ENCODE data around the gene RUNDC3A. TPM values are rescaled to one million over a fixed set of nuclear protein-coding genes. Genes with fewer than 3 reads are reported as not detected.

Gene RUNDC3A
- total and polyA plus RNA-seq, 12 donors = 1.6 to 133 (median 11.9) TPM

DNA sequence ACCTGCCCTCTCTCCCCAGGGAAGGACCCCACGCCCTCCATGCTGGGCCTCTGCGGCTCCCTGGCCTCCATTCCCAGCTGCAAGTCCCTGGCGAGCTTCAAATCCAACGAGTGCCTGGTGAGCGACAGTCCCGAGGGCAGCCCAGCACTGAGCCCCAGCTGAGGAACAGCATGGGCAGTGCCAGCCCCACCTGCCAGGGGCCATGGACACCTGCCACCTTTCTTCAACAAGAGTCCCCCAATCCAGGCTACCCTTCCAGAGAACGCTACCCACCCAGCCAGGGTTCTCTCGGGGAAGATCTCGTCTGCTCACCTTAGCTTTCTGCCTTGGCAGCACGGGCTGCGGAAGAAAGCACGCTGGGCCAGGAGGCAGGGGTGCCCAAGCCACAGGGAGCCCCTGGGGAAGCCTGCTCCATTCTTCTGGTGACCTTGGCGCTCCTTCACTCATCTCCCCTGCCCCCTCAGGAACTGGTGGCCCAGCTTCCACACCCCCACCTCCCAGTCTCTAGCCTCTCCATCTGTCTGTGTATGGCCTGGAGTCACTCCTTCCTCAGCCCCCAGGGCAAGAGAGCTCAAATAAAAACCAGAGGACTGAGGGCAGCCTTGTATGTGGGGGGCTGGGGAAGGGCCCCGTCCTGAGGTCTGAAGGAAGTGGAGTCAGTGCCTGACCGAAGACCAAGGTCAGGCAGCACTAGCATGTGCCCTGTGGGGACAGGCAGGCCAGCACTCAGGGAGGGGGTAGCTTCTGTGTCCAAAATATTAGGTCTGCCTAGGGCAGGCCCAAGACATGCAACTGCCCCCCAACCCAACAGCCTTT is 9.9 kb downstream of the RUNDC3A start:
- Histone ChIP-seq H3K9me3 (replicated peaks in 1 of 3) (no peaks in the 10 kb centered on the region), H3K27ac (no peak overlapping the region), H3K27me3 (peaks cover 12% of the 10 kb centered on the region), H3K4me3 (no peak overlapping the region), H3K4me1 (replicated peaks in 1 of 2) (peaks cover 5 to 7% of the 10 kb centered on the region in 2 donors), H3K36me3 (replicated peaks in 1 of 2) (peaks cover 0 to 33% of the 10 kb centered on the region in 2 donors)
- WGBS, 4 donors = 71 to 76% (median 73%) methylated on average over 9 to 15 of the region's 15 CpGs
- DNase-seq = no peak
- intact Hi-C loops (cut with DNase I) = no loop called here
- no peak for TF ChIP-seq POLR2A (IDR thresholded peaks at IDR 0.05)
- TF ChIP-seq, protein P1, sequence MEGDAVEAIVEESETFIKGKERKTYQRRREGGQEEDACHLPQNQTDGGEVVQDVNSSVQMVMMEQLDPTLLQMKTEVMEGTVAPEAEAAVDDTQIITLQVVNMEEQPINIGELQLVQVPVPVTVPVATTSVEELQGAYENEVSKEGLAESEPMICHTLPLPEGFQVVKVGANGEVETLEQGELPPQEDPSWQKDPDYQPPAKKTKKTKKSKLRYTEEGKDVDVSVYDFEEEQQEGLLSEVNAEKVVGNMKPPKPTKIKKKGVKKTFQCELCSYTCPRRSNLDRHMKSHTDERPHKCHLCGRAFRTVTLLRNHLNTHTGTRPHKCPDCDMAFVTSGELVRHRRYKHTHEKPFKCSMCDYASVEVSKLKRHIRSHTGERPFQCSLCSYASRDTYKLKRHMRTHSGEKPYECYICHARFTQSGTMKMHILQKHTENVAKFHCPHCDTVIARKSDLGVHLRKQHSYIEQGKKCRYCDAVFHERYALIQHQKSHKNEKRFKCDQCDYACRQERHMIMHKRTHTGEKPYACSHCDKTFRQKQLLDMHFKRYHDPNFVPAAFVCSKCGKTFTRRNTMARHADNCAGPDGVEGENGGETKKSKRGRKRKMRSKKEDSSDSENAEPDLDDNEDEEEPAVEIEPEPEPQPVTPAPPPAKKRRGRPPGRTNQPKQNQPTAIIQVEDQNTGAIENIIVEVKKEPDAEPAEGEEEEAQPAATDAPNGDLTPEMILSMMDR (IDR thresholded peaks at IDR 0.05) = no peak

DNA sequence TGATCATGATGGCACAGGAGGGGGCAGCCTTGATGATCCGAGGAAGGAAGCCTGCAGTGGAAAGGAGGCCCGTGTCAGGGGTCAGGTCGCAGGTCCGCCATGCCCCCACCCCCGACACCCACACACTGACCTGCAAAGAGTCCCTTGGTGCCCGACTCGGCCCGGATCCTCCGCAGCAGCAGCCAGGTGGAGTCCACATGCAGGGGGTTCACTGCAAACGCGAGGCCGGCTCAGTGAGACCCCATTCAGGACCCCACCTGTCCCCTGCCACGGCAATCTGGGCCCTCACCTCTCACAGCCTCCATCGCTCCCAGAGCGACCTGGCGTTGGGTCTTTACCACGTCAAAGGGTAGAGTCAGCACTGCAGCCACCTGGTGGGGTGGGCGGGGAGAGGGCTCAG is 11.7 kb downstream of the RUNDC3A start:
- intact Hi-C loops (cut with DNase I) = no loop called here
- WGBS, 4 donors = 62 to 87% (median 85%) methylated on average over 4 to 18 of the region's 18 CpGs
- Histone ChIP-seq H3K27me3 (peaks cover 8% of the 10 kb centered on the region), H3K36me3 (replicated peaks in 1 of 2) (peaks cover 0 to 33% of the 10 kb centered on the region in 2 donors), H3K27ac (no peak overlapping the region), H3K4me3 (no peak overlapping the region), H3K9me3 (replicated peaks in 1 of 3) (no peaks in the 10 kb centered on the region), H3K4me1 (replicated peaks in 1 of 2) (peaks cover 9 to 11% of the 10 kb centered on the region in 2 donors)
- DNase-seq = no peak
- TF ChIP-seq POLR2A (IDR thresholded peaks at IDR 0.05) = no peak
- TF ChIP-seq, protein P1 (IDR thresholded peaks at IDR 0.05) = no peak

DNA sequence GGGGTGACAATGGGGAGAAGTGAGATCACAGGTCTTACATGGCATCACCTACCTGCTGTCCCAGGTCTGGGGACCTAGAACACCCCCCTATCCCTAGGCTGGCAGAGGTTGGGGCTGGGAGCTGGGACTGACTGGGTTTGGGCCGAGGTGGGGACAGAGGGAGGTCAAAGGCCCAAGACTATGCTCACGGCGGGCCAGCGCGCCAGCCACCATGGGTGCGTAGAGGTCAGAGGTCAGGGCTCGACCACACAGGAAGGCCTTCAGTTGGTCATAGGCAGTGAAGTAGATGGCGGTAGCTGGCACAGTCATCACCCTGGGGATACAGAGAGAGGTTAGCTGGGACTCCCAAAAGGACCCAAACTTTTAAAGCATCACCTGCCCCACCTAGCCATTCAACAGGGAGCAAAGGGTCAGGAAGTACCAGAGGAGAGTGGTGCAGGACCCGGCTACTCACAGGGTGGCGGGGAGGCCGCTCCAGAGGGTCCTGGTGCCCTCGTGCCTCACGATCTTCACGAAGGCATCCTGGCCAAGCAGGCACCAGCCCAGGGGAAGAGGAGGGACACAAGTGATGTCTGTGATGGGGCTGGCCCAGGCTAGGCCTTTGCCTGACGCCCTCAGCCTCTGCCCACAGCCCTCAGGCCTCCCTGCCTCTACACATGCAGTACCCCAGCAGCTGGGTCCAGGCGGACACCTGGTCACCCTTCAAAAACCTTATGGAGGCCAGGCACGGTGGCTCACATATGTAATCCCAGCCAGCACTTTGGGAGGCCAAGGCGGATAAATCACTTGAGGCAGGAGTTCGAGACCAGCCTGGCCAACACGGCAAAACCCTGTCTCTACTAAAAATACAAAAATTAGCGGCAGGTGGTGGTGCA is 13.1 kb downstream of the RUNDC3A start:
- 87 to 95% (median 91%) methylated on average over 6 to 21 of the region's 21 CpGs for WGBS, 4 donors
- no peaks in the 10 kb centered on the region for H3K9me3 ChIP-seq (replicated peaks in 1 of 3)
- no peak for DNase-seq
- peaks cover 16 to 24% of the 10 kb centered on the region in 2 donors for H3K4me1 ChIP-seq (replicated peaks in 1 of 2)
- intact Hi-C loops (cut with DNase I) = no loop called here
- peaks cover 0 to 33% of the 10 kb centered on the region in 2 donors for H3K36me3 ChIP-seq (replicated peaks in 1 of 2)
- H3K4me3 ChIP-seq = no peak overlapping the region
- H3K27ac ChIP-seq = no peak overlapping the region
- peaks cover 4% of the 10 kb centered on the region for H3K27me3 ChIP-seq
- TF ChIP-seq, protein P1 (IDR thresholded peaks at IDR 0.05) = no peak

DNA sequence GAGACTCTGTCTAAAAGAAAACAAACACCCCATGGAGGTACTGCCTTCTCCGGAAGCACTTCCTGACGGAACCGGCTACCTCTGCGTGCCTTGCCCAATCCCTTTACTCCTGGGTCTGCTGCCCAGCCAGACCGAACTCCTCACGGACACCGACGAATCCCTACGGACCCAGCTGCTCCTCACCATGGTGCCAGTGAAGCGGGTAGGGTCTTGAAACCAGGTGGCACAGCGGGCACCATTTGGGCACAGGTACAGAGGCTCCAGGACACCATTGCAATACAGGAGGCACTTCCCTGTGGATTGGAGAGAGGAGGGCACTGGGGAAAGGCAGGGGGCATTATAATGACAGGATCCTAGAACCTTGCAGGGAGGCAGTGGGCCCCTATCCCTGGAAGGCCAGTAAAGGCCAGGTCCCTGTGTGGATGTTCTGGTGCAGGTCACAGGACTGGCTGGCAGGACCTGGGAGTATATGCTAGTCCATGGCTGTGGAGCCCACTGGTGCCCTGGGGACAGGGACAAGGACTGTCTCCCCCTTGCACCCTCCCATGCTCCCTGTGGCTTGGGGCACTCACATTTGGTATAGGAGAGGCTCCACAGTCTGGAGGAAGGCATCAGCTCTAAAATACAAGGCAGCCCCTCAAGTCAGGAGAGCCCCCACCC is 14.0 kb downstream of the RUNDC3A start:
- intact Hi-C loops (cut with DNase I) = no loop called here
- H3K27ac ChIP-seq = no peak overlapping the region
- no peak for DNase-seq
- H3K4me1 ChIP-seq (replicated peaks in 1 of 2) = peaks cover 17 to 28% of the 10 kb centered on the region in 2 donors
- H3K9me3 ChIP-seq (replicated peaks in 1 of 3) = no peaks in the 10 kb centered on the region
- no peak overlapping the region for H3K4me3 ChIP-seq
- peaks cover 0 to 33% of the 10 kb centered on the region in 2 donors for H3K36me3 ChIP-seq (replicated peaks in 1 of 2)
- 90 to 95% (median 93%) methylated on average over 10 to 11 of the region's 11 CpGs for WGBS, 4 donors
- no peaks in the 10 kb centered on the region for H3K27me3 ChIP-seq
- TF ChIP-seq, protein P1 (IDR thresholded peaks at IDR 0.05) = no peak
- TF ChIP-seq POLR2A (IDR thresholded peaks at IDR 0.05) = no peak
